Subcutaneous abdominal adipose tissue (tissue), 5 donors: ENCODE results near the gene ITSN1.
"Not testable (repeated sequence)": the region's sequence is repeated elsewhere in the genome, so short reads cannot be mapped to it uniquely, and the experiment has no call there.

Source experiments
- H3K27ac ChIP-seq: one replicate; pipeline ENCODE4 v1.7.0; 2013; ENCODE audit warnings: low read depth, mild to moderate bottlenecking, inconsistent platforms, low read length, moderate library complexity
- H3K27me3 ChIP-seq, 5 donors: one replicate each; pipeline ENCODE4 v1.7.0; 2013; ENCODE audit warnings: low read length in 5 of 5, inconsistent platforms in 1 of 5; ENCODE audit not compliant: control insufficient read depth in 5 of 5, insufficient read depth in 4 of 5
- H3K36me3 ChIP-seq, 5 donors: one replicate each; pipeline ENCODE4 v1.7.0; 2013; ENCODE audit warnings: low read length in 5 of 5; ENCODE audit not compliant: control insufficient read depth in 5 of 5, insufficient read depth in 5 of 5
- H3K4me1 ChIP-seq, 5 donors: one replicate each; pipeline ENCODE4 v1.7.0; 2013; ENCODE audit warnings: low read length in 5 of 5, mild to moderate bottlenecking in 3 of 5, moderate library complexity in 1 of 5; ENCODE audit not compliant: control insufficient read depth in 5 of 5, insufficient read depth in 5 of 5
- H3K4me3 ChIP-seq, 5 donors: one replicate each; pipeline ENCODE4 v1.7.0; 2013; ENCODE audit warnings: low read length in 5 of 5, low read depth in 1 of 5
- H3K9ac ChIP-seq, 5 donors: one replicate each; pipeline ENCODE4 v1.7.0; 2013; ENCODE audit warnings: low read length in 5 of 5, mild to moderate bottlenecking in 4 of 5, moderate library complexity in 3 of 5
- H3K9me3 ChIP-seq, 5 donors: one replicate each; pipeline ENCODE4 v1.7.0; 2013; ENCODE audit warnings: low read length in 5 of 5; ENCODE audit not compliant: control insufficient read depth in 5 of 5
- donor health status: healthy.
- donor health status: healthy.
- donor health status: healthy.
- donor health status: healthy.
- donor health status: healthy.

The ITSN1 gene

GRCh38 chr21:33771976-33772375 is 129.7 kb downstream of the ITSN1 start:
- no peaks in the 10 kb centered on the region for H3K9me3 ChIP-seq
- H3K27me3 ChIP-seq, result no peaks in the 10 kb centered on the region
- H3K9ac ChIP-seq, result no peak overlapping the region
- peaks cover 42 to 69% (median 62%) of the 10 kb centered on the region in 5 donors for H3K36me3 ChIP-seq
- H3K27ac ChIP-seq, result no peak overlapping the region
- H3K4me1 ChIP-seq, result peaks cover 0 to 8% (median 3%) of the 10 kb centered on the region in 5 donors
- H3K4me3 ChIP-seq, result no peak overlapping the region

- no peak overlapping the region for H3K9ac ChIP-seq
- H3K9me3 ChIP-seq, result peaks cover 0 to 3% (median 0%) of the 10 kb centered on the region in 5 donors
- peak overlapping the region; percentile 38 for H3K27ac ChIP-seq
- peaks cover 36 to 56% (median 47%) of the 10 kb centered on the region in 5 donors for H3K36me3 ChIP-seq
- no peak overlapping the region for H3K4me3 ChIP-seq
- peaks cover 0 to 8% (median 3%) of the 10 kb centered on the region in 5 donors for H3K4me1 ChIP-seq
- no peaks in the 10 kb centered on the region for H3K27me3 ChIP-seq
Observed at GRCh38 chr21:33774551-33774950, 132.2 kb downstream of the ITSN1 start.

DNA sequence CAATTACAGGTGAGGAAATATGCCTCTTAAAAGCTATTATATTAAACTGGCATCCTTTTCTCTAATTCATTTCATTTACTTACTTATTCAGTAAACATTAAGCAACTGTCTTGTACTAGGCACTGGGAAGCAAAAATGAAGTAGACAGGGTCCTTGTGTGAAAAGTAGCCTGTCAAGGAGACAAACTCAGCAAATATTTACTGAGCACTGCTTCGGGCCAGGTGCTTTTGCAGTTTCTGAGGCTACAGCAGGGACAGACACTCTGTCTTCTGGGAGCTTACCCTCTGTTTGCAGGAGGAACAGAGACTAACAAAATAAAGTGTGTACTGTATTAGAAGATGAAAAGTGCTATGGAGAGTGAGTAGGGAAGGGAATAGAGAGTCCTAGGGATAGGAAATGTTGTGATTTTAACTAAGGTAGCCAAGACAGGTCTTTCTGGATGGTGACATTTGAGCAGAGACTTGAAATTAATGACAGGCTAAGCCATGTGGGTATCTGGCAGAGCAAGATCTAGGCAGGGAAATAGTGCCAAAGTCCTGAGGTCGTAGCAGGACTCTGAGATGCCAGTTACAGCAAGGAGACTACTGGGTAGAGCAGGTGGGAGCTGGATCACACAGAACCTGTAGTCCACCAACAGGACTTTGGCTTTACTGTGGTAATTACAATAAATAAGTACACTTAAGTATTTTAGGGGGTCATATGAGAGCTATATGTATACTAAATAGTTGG is 133.0 kb downstream of the ITSN1 start:
- no peaks in the 10 kb centered on the region for H3K27me3 ChIP-seq
- H3K4me3 ChIP-seq, result no peak overlapping the region
- H3K9ac ChIP-seq, result no peak overlapping the region
- peaks cover 0 to 8% (median 3%) of the 10 kb centered on the region in 5 donors for H3K4me1 ChIP-seq
- peaks cover 34 to 55% (median 44%) of the 10 kb centered on the region in 5 donors for H3K36me3 ChIP-seq
- H3K9me3 ChIP-seq, result peaks cover 0 to 3% (median 0%) of the 10 kb centered on the region in 5 donors
- H3K27ac ChIP-seq, result peak overlapping the region; percentile 38

GRCh38 chr21:33780631-33781030 is 138.3 kb downstream of the ITSN1 start:
- Histone ChIP-seq H3K4me3 (no peak overlapping the region), H3K4me1 (peaks cover 0 to 17% (median 10%) of the 10 kb centered on the region in 5 donors), H3K36me3 (peaks cover 7 to 32% (median 14%) of the 10 kb centered on the region in 5 donors), H3K27ac (peak overlapping the region; percentile 85), H3K9ac (no peak overlapping the region), H3K27me3 (no peaks in the 10 kb centered on the region), H3K9me3 (peaks cover 0 to 3% (median 0%) of the 10 kb centered on the region in 5 donors)

- Histone ChIP-seq H3K36me3 (peaks cover 6 to 28% (median 10%) of the 10 kb centered on the region in 5 donors), H3K9ac (no peak overlapping the region), H3K27me3 (no peaks in the 10 kb centered on the region), H3K27ac (peak overlapping the region; percentile 85), H3K4me1 (peaks cover 0 to 17% (median 10%) of the 10 kb centered on the region in 5 donors), H3K9me3 (peaks cover 0 to 3% (median 0%) of the 10 kb centered on the region in 5 donors), H3K4me3 (no peak overlapping the region)
Observed at GRCh38 chr21:33781121-33781520, 138.8 kb downstream of the ITSN1 start.

- no peaks in the 10 kb centered on the region for H3K27me3 ChIP-seq
- peaks cover 11 to 22% (median 21%) of the 10 kb centered on the region in 5 donors for H3K36me3 ChIP-seq
Observed at GRCh38 chr21:33783187-33783979, 141.1 kb downstream of the ITSN1 start.

GRCh38 chr21:33787431-33787830 is 145.1 kb downstream of the ITSN1 start:
- Histone ChIP-seq H3K9me3 (no peaks in the 10 kb centered on the region), H3K9ac (peak overlapping the region in 1 of 5 donors; percentile 35), H3K27me3 (no peaks in the 10 kb centered on the region)

More at GRCh38 chr21:33783187-33783979, 141.1 kb downstream of the ITSN1 start:
- Histone ChIP-seq H3K9ac (peak overlapping the region in 2 of 5 donors; percentile 37 to 81), H3K27ac (peak overlapping the region; percentile 85), H3K4me3 (no peak overlapping the region), H3K4me1 (peaks cover 0 to 17% (median 10%) of the 10 kb centered on the region in 5 donors), H3K9me3 (peaks cover 0 to 3% (median 0%) of the 10 kb centered on the region in 5 donors)

GRCh38 chr21:33788438-33788837 is 146.1 kb downstream of the ITSN1 start:
- H3K4me3 ChIP-seq, H3K9me3 ChIP-seq, H3K27me3 ChIP-seq: not testable (repeated sequence)
- Histone ChIP-seq H3K27ac (peak overlapping the region; percentile 86), H3K9ac (peak overlapping the region in 1 of 5 donors; percentile 64), H3K4me1 (peaks cover 2 to 34% (median 22%) of the 10 kb centered on the region in 5 donors), H3K36me3 (peaks cover 7 to 19% (median 11%) of the 10 kb centered on the region in 5 donors)

More at GRCh38 chr21:33787431-33787830, 145.1 kb downstream of the ITSN1 start:
- Histone ChIP-seq H3K27ac (peak overlapping the region; percentile 86), H3K4me3 (no peak overlapping the region), H3K4me1 (peaks cover 2 to 35% (median 25%) of the 10 kb centered on the region in 5 donors), H3K36me3 (peaks cover 7 to 17% (median 8%) of the 10 kb centered on the region in 5 donors)

DNA sequence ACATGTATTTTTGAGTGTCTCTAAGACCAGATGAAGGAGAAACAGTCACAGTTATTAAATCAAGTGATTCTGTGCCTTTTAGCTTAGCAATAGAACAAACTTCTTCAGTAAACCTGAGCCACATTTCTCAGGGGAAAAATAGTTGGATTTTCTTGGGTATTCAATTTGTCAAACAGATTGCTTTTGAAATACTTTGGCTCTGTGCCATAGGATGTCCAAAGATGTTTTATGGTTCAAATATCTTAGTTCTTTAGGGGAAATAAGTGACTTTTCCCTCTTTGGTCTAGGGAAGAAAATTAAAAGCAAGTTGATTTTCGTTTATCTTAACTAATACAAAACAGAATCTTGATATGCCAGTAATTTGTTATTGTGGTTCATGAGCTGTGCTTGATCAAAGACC is 147.4 kb downstream of the ITSN1 start:
- Histone ChIP-seq H3K4me1 (peaks cover 2 to 25% (median 15%) of the 10 kb centered on the region in 5 donors), H3K9ac (peak overlapping the region in 2 of 5 donors; percentile 59 to 64), H3K4me3 (no peak overlapping the region), H3K9me3 (no peaks in the 10 kb centered on the region), H3K27ac (peak overlapping the region; percentile 86), H3K36me3 (peaks cover 15 to 25% (median 19%) of the 10 kb centered on the region in 5 donors), H3K27me3 (no peaks in the 10 kb centered on the region)
